A549 (cell line): ENCODE data around the gene ERAP2. TPM values are rescaled to one million over a fixed set of nuclear protein-coding genes. Genes with fewer than 3 reads are reported as not detected.

Source experiments
- ATAC-seq, 2 experiments: fragments of 200-7000 bp in 1 of 2; fragments of >200 bp in 1 of 2; cut with Nextera tagmentation in 1 of 2; cut with Tn5 transposase in 1 of 2; 3 replicates each; pipeline versions ENCODE4 v1.8.0 to v1.9.1; 2018 to 2020; ENCODE audit warnings: mild to moderate bottlenecking in 1 of 2, moderate library complexity in 1 of 2
- CTCF ChIA-PET: fragments of 300-600 bp; sonication (Branson Sonifier 250); formaldehyde crosslinking; extraction: SDS; loops from one replicate; lab custom pipeline; 2021; ENCODE audit warnings: antibody characterized with exemption, inconsistent platforms; lab: Yijun Ruan, JAX
- POLR2A ChIA-PET: fragments of 350-600 bp; formaldehyde crosslinking; extraction: SDS; loops from one replicate; lab custom pipeline; 2021; ENCODE audit warnings: antibody characterized with exemption, inconsistent platforms; lab: Yijun Ruan, JAX
- DNase-seq, 2 experiments: peaks; one replicate each; pipeline versions ENCODE4 v3.0.0 to v3.0.0-alpha.2; 2011 to 2016; ENCODE audit warnings: low read depth in 1 of 2, low spot score in 1 of 2
- FAIRE-seq: peaks from 2 replicates; lab custom pipeline; 2011; peaks lifted over from hg19 to GRCh38; lab: Jason Lieb, UNC
- H3K27ac ChIP-seq, 2 experiments: fragments of >200 bp; sonication (Bioruptor Twin); formaldehyde crosslinking; 3 replicates each; pipeline ENCODE4 v1.5.1; 2016 to 2017
- H3K4me1 ChIP-seq: fragments of >200 bp; sonication (Bioruptor Twin); formaldehyde crosslinking; 3 replicates; pipeline ENCODE4 v1.6.1; 2016
- H3K4me2 ChIP-seq: fragments of >200 bp; sonication (Bioruptor Twin); formaldehyde crosslinking; 3 replicates; pipeline ENCODE4 v1.6.1; 2016
- H3K4me3 ChIP-seq: fragments of >200 bp; sonication (Bioruptor Twin); formaldehyde crosslinking; 3 replicates; pipeline ENCODE4 v1.5.1; 2016
- H3K9me3 ChIP-seq: fragments of >200 bp; sonication (Bioruptor Twin); formaldehyde crosslinking; 3 replicates; pipeline ENCODE4 v1.6.1; 2016
- BHLHE40 ChIP-seq: IDR thresholded peaks from 2 replicates; pipeline ENCODE4 v1.6.1; 2012; ENCODE audit warnings: low read depth, low read length, inconsistent platforms
- CBX8 ChIP-seq: fragments of 200-600 bp; sonication (generic); IDR thresholded peaks from 2 replicates; pipeline ENCODE4 v1.6.1; 2016
- CEBPB ChIP-seq, 2 experiments: fragments of >200 bp in 1 of 2; sonication (Bioruptor Twin) in 1 of 2; formaldehyde crosslinking in 1 of 2; IDR thresholded peaks; 2 replicates each; pipeline ENCODE4 v1.6.1; 2012 to 2016
- CHD2 ChIP-seq: fragments of 150-350 bp; IDR thresholded peaks from 2 replicates; pipeline ENCODE4 v1.6.1; 2014; ENCODE audit warnings: low read length; ENCODE audit not compliant: partially characterized antibody
- CHD4 ChIP-seq: fragments of 200-600 bp; sonication (generic); IDR thresholded peaks from 2 replicates; pipeline ENCODE4 v1.6.1; 2016; ENCODE audit warnings: antibody characterized with exemption, mild to moderate bottlenecking, borderline replicate concordance
- EHMT2 ChIP-seq: fragments of 200-600 bp; sonication (generic); IDR thresholded peaks from 2 replicates; pipeline ENCODE4 v1.6.1; 2016; ENCODE audit warnings: antibody characterized with exemption, low read depth, mild to moderate bottlenecking, moderate library complexity
- ELK1 ChIP-seq: fragments of 150-350 bp; IDR thresholded peaks from 2 replicates; pipeline ENCODE4 v1.6.1; 2014; ENCODE audit warnings: low read depth, mild to moderate bottlenecking, low read length
- HDAC2 ChIP-seq: fragments of 200-600 bp; sonication (generic); IDR thresholded peaks from 2 replicates; pipeline ENCODE4 v1.6.1; 2016
- HES2 ChIP-seq: fragments of >200 bp; sonication (Bioruptor Twin); formaldehyde crosslinking; IDR thresholded peaks from 2 replicates; pipeline ENCODE4 v1.6.1; 2016
- HOXA7 ChIP-seq: fragments of 250-450 bp; sonication (Bioruptor Pico); IDR thresholded peaks from 2 replicates; pipeline ENCODE4 v1.5.0; 2020; ENCODE audit warnings: mild to moderate bottlenecking, moderate library complexity
- HOXB5 ChIP-seq: fragments of 250-450 bp; sonication (Bioruptor Pico); IDR thresholded peaks from 2 replicates; pipeline ENCODE4 v1.5.0; 2020; ENCODE audit warnings: mild to moderate bottlenecking, moderate library complexity
- JUN ChIP-seq, 2 experiments: fragments of >200 bp; sonication (Bioruptor Twin); formaldehyde crosslinking; IDR thresholded peaks; 2 replicates in 1 of 2; 3 replicates in 1 of 2; pipeline ENCODE4 v1.6.1; 2016 to 2017
- MAFK ChIP-seq: fragments of 450-650 bp; IDR thresholded peaks from 2 replicates; pipeline ENCODE4 v1.6.1; 2014; ENCODE audit not compliant: partially characterized antibody
- PBX3 ChIP-seq: IDR thresholded peaks from 2 replicates; pipeline ENCODE4 v1.6.1; 2012
- POLR2AphosphoS2 ChIP-seq: conservative IDR thresholded peaks from 2 replicates; pipeline ENCODE4 v1.6.1; 2012; ENCODE audit warnings: low read length, improper control_type of control experiment, inconsistent platforms
- RAD21 ChIP-seq, 2 experiments: fragments of >200 bp in 1 of 2; sonication (Bioruptor Twin) in 1 of 2; formaldehyde crosslinking in 1 of 2; IDR thresholded peaks in 1 of 2; conservative IDR thresholded peaks in 1 of 2; 2 replicates in 1 of 2; 3 replicates in 1 of 2; pipeline ENCODE4 v1.6.1; 2012 to 2018; ENCODE audit warnings: inconsistent platforms in 1 of 2
- REST ChIP-seq: fragments of 200-600 bp; sonication (generic); IDR thresholded peaks from 2 replicates; pipeline ENCODE4 v1.6.1; 2016; ENCODE audit warnings: antibody characterized with exemption, mild to moderate bottlenecking, moderate library complexity
- RNF2 ChIP-seq: fragments of 200-600 bp; sonication (generic); IDR thresholded peaks from 2 replicates; pipeline ENCODE4 v1.6.1; 2016; ENCODE audit warnings: low read depth, mild to moderate bottlenecking, antibody characterized with exemption, moderate library complexity, borderline replicate concordance
- TFCP2L1 ChIP-seq: fragments of 250-450 bp; sonication (Bioruptor Pico); IDR thresholded peaks from 2 replicates; pipeline ENCODE4 v1.5.0; 2021; ENCODE audit warnings: mild to moderate bottlenecking
- USF2 ChIP-seq: fragments of 450-650 bp; IDR thresholded peaks from 2 replicates; pipeline ENCODE4 v1.6.1; 2014; ENCODE audit warnings: antibody characterized with exemption
- ZC3H11A ChIP-seq: fragments of 450-650 bp; IDR thresholded peaks from 2 replicates; pipeline ENCODE4 v1.6.1; 2014; ENCODE audit warnings: antibody characterized with exemption, mild to moderate bottlenecking
- ZNF302 ChIP-seq: fragments of 250-450 bp; sonication (Bioruptor Pico); IDR thresholded peaks from 2 replicates; pipeline ENCODE4 v1.9.0; 2021; ENCODE audit warnings: inconsistent platforms, mild to moderate bottlenecking, moderate library complexity
- ZSCAN20 ChIP-seq: fragments of 250-450 bp; sonication (Bioruptor Pico); IDR thresholded peaks from 2 replicates; pipeline ENCODE4 v1.8.0; 2022; ENCODE audit warnings: mild to moderate bottlenecking, moderate library complexity
- WGBS: methylation state at CpG from one replicate; pipeline ENCODE4 v1.1.6; 2017; ENCODE audit errors: missing lambda C conversion rate; 5-methylcytosine and 5-hydroxymethylcytosine counted together
- polyA plus RNA-seq, 4 experiments: library from polyadenylated mRNA; depleted of rRNA in 3 of 4; stranded (reverse); fragments of >200 nt; fragmentation: RNase III in 1 of 4; extraction: RNeasy Plus Mini Kit Qiagen cat#74134 plus additional on column Dnase treatment in 1 of 4; gene quantifications; 2 replicates in 3 of 4; 3 replicates in 1 of 4; pipeline ENCODE4 v1.2.3, GENCODE V29; 2011 to 2017

The ERAP2 gene
- polyA plus RNA-seq, 2 of the 4 experiments (the other 2 are of a cell fraction): 1.0 to 2.2 TPM

- Histone ChIP-seq H3K9me3 (no peaks in the 10 kb centered on the region), H3K4me3 (no peak overlapping the region), H3K27ac (no peak overlapping the region), H3K4me1 (no peaks in the 10 kb centered on the region), H3K4me2 (no peak overlapping the region)
- no peak for DNase-seq
- FAIRE-seq: no peak
- CTCF ChIA-PET: interaction anchor here (0.7 kb wide), 1 partner anchor 101 kb away, joined by 3 read pairs; no protein-coding TSS in a partner anchor
- POLR2A ChIA-PET: no interaction called here
- WGBS: 93% methylated on average over 5 of the region's 5 CpGs
- TF ChIP-seq HES2 (no peak), RAD21 (conservative IDR thresholded peaks at IDR 0.05 in 1 of 2, IDR thresholded peaks at IDR 0.05 in 1 of 2) (no peak), EHMT2 (no peak), CEBPB (IDR thresholded peaks at IDR 0.05) (no peak), CHD4 (no peak), HOXB5 (CRISPR knock-in tag) (no peak), HDAC2 (no peak)
- ATAC-seq: no peak
Observed at GRCh38 chr5:96958977-96959376, 82.7 kb downstream of the ERAP2 start.

- FAIRE-seq: no peak
- H3K4me3 ChIP-seq: no peak overlapping the region
- ChIA-PET CTCF (no interaction called here), POLR2A (no interaction called here)
- no peak for DNase-seq
- WGBS: 100% methylated on average over 1 of the region's 1 CpG
- peak; percentile 75 for TF ChIP-seq MAFK
- no peak for TF ChIP-seq HOXB5 (CRISPR knock-in tag)
- TF ChIP-seq CHD4: no peak
- no peak for TF ChIP-seq ZSCAN20
- H3K9me3 ChIP-seq: no peaks in the 10 kb centered on the region
- no peak overlapping the region for H3K27ac ChIP-seq
- ATAC-seq: no peak
- H3K4me2 ChIP-seq: no peak overlapping the region
- no peaks in the 10 kb centered on the region for H3K4me1 ChIP-seq
Observed at GRCh38 chr5:96961053-96961452, 84.8 kb downstream of the ERAP2 start.

- no peaks in the 10 kb centered on the region for H3K9me3 ChIP-seq
- no peak overlapping the region for H3K27ac ChIP-seq
- no peak overlapping the region for H3K4me3 ChIP-seq
- H3K4me1 ChIP-seq: peaks cover 1% of the 10 kb centered on the region
- H3K4me2 ChIP-seq: no peak overlapping the region
- no peak for DNase-seq
- ATAC-seq: no peak
- 98% methylated on average over 4 of the region's 4 CpGs for WGBS
- FAIRE-seq: no peak
- ChIA-PET CTCF (interaction anchor here (0.9 to 1.3 kb wide), 3 partner anchors 12 to 93 kb away, joined by 3 read pairs; no protein-coding TSS in a partner anchor), POLR2A (no interaction called here)
- TF ChIP-seq USF2 (no peak), ZNF302 (CRISPR knock-in tag) (no peak), POLR2AphosphoS2 (no peak), BHLHE40 (no peak), RNF2 (no peak), ELK1 (no peak), CHD2 (no peak), CEBPB (IDR thresholded peaks at IDR 0.05) (no peak), REST (no peak), HDAC2 (no peak), ZC3H11A (no peak), PBX3 (no peak), ZSCAN20 (no peak), CBX8 (no peak), HOXA7 (no peak), TFCP2L1 (no peak), JUN (IDR thresholded peaks at IDR 0.05) (no peak)
- TF ChIP-seq, all 56 proteins: peak for 0
Observed at GRCh38 chr5:96962540-96962991, 86.3 kb downstream of the ERAP2 start.
